NCI-H2227 treated with DMSO at 0.1 percent for 48 hours (cell line): Measurements from ENCODE around the gene MFNG.

Experiments used
- DNase-seq: peaks from one replicate; lab custom pipeline; 2025; lab: John Stamatoyannopoulos, UW

MFNG gene

GRCh38 chr22:37493979-37494378 is 7.8 kb upstream of the MFNG start:
- no peak for DNase-seq

GRCh38 chr22:37492428-37493344 is 6.5 kb upstream of the MFNG start:
- no peak for DNase-seq

GRCh38 chr22:37491559-37492427 is 5.6 kb upstream of the MFNG start:
- DNase-seq: no peak

- no peak for DNase-seq
Measured at GRCh38 chr22:37491106-37491505, 4.9 kb upstream of the MFNG start.

GRCh38 chr22:37489983-37490382 is 3.8 kb upstream of the MFNG start:
- DNase-seq: no peak

- DNase-seq: no peak
Measured at GRCh38 chr22:37488337-37489135, 2.4 kb upstream of the MFNG start.

GRCh38 chr22:37487571-37487970 is 1.4 kb upstream of the MFNG start:
- no peak for DNase-seq

GRCh38 chr22:37487129-37487528 is 945 bp upstream of the MFNG start:
- no peak for DNase-seq

- no peak for DNase-seq
Measured at GRCh38 chr22:37485395-37486223, 575 bp downstream of the MFNG start.

GRCh38 chr22:37484480-37485394 is 1.4 kb downstream of the MFNG start:
- no peak for DNase-seq

- DNase-seq: no peak
Measured at GRCh38 chr22:37483050-37483449, 3.1 kb downstream of the MFNG start.

- no peak for DNase-seq
Measured at GRCh38 chr22:37482244-37482643, 3.9 kb downstream of the MFNG start.

GRCh38 chr22:37481347-37481907 is 4.8 kb downstream of the MFNG start:
- no peak for DNase-seq

GRCh38 chr22:37480387-37481346 is 5.5 kb downstream of the MFNG start:
- DNase-seq: no peak

- no peak for DNase-seq
Measured at GRCh38 chr22:37479196-37479595, 7.0 kb downstream of the MFNG start.

GRCh38 chr22:37476389-37477329 is 9.5 kb downstream of the MFNG start:
- DNase-seq: no peak

GRCh38 chr22:37474447-37475090 is 11.6 kb downstream of the MFNG start:
- no peak for DNase-seq
